ENCODE results near the gene KLRD1.
"Not testable (repeated sequence)": the region's sequence is repeated elsewhere in the genome, so short reads cannot be mapped to it uniquely, and the experiment has no call there.

The KLRD1 gene

GRCh38 chr12:10307630-10308029, at the start of gene KLRD1:
Gene KLRD1 (plus strand): TSS chr12:10307870. CDS start chr12:10308078, 208 bp downstream.
- no peak for DNase-seq

- no peak for DNase-seq
Observed at GRCh38 chr12:10260927-10261326, 46.7 kb upstream of the KLRD1 start.

- no peak for DNase-seq
Observed at GRCh38 chr12:10268037-10268436, 39.6 kb upstream of the KLRD1 start.

- DNase-seq = no peak
Observed at GRCh38 chr12:10272467-10272866, 35.2 kb upstream of the KLRD1 start.

GRCh38 chr12:10276774-10277173, 30.9 kb upstream of the KLRD1 start:
- DNase-seq = no peak

GRCh38 chr12:10278104-10278503, 29.6 kb upstream of the KLRD1 start:
- no peak for DNase-seq

GRCh38 chr12:10279937-10280336, 27.7 kb upstream of the KLRD1 start:
- DNase-seq = no peak

GRCh38 chr12:10283027-10283426, 24.6 kb upstream of the KLRD1 start:
- DNase-seq = no peak

GRCh38 chr12:10285919-10286318, 21.8 kb upstream of the KLRD1 start:
- no peak for DNase-seq

- DNase-seq = no peak
Observed at GRCh38 chr12:10289005-10289754, 18.5 kb upstream of the KLRD1 start.

- no peak for DNase-seq
Observed at GRCh38 chr12:10291030-10291429, 16.6 kb upstream of the KLRD1 start.

GRCh38 chr12:10293151-10293550, 14.5 kb upstream of the KLRD1 start:
- no peak for DNase-seq

- no peak for DNase-seq
Observed at GRCh38 chr12:10293570-10294227, 14.0 kb upstream of the KLRD1 start.

GRCh38 chr12:10301103-10301502, 6.6 kb upstream of the KLRD1 start:
- DNase-seq = no peak

- DNase-seq = peak; percentile 14
Observed at GRCh38 chr12:10304161-10304574, 3.5 kb upstream of the KLRD1 start.

- DNase-seq = no peak
Observed at GRCh38 chr12:10305411-10305810, 2.3 kb upstream of the KLRD1 start.

GRCh38 chr12:10310926-10311720, 3.5 kb downstream of the KLRD1 start:
- no peak for DNase-seq

- no peak for DNase-seq
Observed at GRCh38 chr12:10319388-10319787, 11.7 kb downstream of the KLRD1 start.

GRCh38 chr12:10320643-10321042, 13.0 kb downstream of the KLRD1 start:
- DNase-seq = no peak

GRCh38 chr12:10328691-10329090, 21.0 kb downstream of the KLRD1 start:
- not testable (repeated sequence) for DNase-seq

GRCh38 chr12:10331642-10332239, 24.1 kb downstream of the KLRD1 start:
- no peak for DNase-seq

GRCh38 chr12:10336196-10336595, 28.5 kb downstream of the KLRD1 start:
- not testable (repeated sequence) for DNase-seq

GRCh38 chr12:10338470-10338869, 30.8 kb downstream of the KLRD1 start:
- DNase-seq = not testable (repeated sequence)
